HG02642 (cell line): ENCODE results near the gene SMARCB1.

ENCODE experiments used
- ATAC-seq: cut with Tn5 transposase; IDR thresholded peaks from one replicate; pipeline ENCODE4 v1.9.1; 2021; ENCODE audit warnings: mild to moderate bottlenecking; ENCODE audit not compliant: unreplicated experiment, poor library complexity

Gene SMARCB1

DNA sequence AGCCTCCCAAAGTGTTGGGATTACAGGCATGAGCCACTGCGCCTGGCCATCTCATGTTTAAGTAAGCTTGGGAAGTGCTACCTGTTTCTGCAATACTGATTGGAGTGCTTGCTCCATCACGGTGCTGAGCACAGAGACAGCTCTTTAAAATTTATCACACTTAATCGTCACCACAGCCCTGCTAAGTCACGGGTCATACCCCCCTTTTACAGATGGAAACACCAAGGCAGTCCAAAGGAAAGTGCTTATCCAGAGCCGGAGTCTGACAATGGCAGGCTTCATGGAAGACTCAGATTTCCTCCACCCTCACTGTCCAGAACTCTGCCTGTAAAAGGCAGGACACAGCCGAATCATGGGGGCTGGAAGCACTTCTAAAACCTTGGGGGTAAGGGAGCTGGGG lies 26.7 kb upstream of the SMARCB1 start:
- ATAC-seq = no peak

- no peak for ATAC-seq
Measured at GRCh38 chr22:23762842-23763578, 23.8 kb upstream of the SMARCB1 start, which contains the start of gene C22orf15. Gene C22orf15 (plus strand): TSS chr22:23762990. CDS start chr22:23763307, 317 bp downstream.

- ATAC-seq = no peak
Measured at GRCh38 chr22:23763579-23763945, 23.2 kb upstream of the SMARCB1 start.

DNA sequence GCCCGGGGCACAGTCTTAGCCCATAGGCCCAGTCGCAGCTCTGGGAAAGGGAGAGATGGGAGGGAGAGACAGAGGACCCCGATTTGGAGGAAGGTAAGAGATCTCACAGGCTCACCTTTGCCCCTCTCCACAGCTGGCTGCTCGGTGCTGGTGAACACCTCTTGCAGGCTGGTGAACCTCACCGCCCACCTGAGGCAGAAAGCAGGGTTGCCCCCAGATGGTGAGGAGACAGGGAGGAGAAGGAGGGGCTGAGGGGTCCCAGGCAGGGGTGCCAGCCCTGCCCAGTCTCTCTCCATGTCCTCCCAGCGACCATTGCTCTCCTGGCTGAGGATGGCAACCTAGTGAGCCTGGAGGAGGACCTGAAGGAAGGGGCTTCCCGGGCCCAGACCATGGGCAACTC lies 22.8 kb upstream of the SMARCB1 start:
- ATAC-seq = no peak

GRCh38 chr22:23764899-23765881 lies 21.6 kb upstream of the SMARCB1 start:
- no peak for ATAC-seq

DNA sequence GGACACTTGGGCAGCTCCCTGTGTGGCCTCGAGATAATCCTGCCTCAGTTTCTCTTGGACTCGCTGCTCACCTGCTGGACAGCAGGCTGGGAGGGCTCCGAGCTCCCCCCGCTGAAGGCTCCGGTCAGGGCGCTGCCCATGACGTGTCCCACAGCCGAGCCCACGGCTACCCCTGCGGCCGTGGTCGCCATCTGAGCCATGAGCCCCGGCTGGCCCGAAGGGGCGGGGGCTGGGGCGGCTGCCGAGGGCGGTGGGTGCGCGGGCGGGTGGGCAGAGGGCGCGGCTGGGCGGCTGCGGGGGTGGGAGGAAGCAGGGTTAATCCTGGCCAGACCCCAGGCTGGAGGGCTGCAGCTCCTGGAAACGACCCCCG lies 19.5 kb upstream of the SMARCB1 start:
- ATAC-seq = no peak

DNA sequence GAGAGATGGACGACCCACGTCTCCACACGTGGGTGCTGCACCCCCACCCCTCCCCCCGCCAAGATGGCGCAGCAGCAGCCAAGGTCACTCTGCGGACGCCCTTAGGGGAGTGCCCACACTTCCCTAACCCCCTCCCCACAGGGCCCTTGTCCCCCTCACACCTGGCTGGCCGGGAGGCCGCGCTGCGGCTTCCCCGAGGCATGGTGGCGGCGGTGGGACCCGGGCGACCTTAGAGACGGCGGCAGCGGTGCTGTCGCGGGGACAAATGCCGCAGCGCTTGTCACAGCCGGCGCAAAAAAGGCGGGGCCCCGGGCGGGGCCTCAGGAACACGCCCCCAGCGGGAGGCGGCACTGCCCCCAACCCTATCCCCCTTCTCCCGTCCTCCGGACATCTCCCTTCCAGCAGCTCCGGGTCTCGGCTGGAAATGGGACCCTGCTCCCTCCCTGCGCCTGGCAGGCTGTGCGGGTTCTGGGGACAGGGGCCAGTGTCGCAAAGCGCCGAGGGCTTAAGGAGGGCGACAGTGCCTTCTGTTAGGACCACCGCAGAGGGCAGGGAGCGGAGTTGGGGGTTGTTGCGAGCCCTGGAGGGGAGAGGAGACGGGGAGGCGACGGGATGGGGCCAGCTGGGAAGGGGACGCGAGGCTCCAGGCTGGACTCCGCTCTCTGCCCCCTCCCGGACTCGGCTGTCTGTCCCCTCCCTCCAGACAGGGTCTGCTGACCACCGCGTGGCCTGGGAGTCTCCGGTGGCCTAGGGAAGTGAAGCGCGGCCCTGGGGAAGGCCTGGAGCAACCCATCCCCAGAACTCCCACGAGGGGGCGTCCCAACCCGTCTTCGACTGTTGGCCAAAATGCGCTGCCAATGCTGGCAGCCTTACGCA lies 18.9 kb upstream of the SMARCB1 start, which contains the start of gene CHCHD10:
Gene CHCHD10, minus strand, starts transcription at position 300 of the 876 bp plus-strand sequence. Its CDS starts 98 bp downstream, at position 202.
- peak; percentile 53 for ATAC-seq

GRCh38 chr22:23769321-23769965 lies 17.3 kb upstream of the SMARCB1 start:
- no peak for ATAC-seq

- ATAC-seq = no peak
Measured at GRCh38 chr22:23772315-23772648, 14.5 kb upstream of the SMARCB1 start.

GRCh38 chr22:23772649-23773473 lies 13.9 kb upstream of the SMARCB1 start, which contains the start of gene MMP11:
Gene MMP11 (plus strand): TSS chr22:23772849. CDS start chr22:23772871, 22 bp downstream.
- ATAC-seq = no peak

GRCh38 chr22:23773483-23774113 lies 13.2 kb upstream of the SMARCB1 start:
- no peak for ATAC-seq

DNA sequence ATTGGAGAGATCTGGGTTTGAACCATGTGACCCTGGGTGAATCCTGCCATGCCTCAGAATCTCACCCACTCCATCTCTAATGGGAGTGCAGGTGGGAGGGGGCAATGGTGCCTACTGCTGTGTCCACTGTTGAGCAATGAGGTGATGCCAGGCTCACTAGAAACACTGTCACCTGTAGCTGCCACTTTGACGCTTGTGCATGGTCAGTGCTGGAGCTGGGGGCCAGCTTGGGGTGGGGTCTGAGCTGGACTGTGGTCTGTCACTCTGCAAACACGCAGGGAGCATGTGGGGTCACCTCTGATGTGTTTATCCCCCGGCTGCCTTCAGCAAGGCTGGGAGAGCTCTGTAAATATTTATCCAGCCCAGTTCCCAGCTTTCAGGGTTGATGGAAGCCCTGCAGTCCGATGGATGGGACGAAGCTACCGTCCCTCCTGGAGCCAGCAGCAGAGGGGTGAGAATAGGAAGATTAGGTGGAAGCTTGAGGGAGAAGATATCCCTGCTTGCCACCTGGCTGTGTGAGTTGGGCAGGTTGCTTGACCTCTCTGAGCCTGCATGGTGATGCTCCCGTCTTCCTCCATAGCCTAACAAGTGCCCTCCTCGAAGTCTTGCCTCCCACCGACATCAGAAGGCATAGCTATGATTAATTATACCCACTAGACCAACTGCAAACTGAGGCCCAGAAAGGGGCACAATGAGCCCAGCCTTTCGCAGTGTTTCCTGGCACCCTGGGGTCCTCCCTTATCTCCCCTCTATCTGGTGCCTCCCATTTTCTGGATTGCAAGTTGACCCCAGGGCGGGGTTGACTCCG lies 12.4 kb upstream of the SMARCB1 start:
- no peak for ATAC-seq

DNA sequence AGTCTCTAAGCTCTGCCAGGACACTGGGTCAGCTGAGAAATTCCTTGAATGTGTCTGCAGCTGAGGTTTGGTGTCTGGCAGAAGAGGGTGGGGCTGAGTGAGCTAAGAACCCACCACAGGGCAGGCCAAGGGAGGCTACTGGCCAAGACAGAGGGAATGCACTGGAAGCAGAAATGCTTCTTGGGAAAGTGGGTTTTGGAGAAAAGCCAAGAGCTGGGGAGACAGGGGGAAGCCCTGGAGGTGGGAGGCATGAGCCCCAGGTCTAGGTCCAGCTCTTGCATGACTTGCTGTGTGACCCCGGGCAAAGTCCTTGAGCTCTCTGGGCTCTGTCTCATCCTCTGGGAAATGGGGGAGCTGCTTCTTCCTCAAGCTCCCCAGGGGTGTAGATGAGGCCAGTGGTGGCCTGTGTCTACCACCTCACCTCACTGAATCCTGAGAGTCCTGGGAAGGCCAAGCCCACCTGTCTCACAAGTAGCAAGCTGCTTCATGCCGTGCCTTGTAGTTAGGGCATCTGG lies 11.8 kb upstream of the SMARCB1 start:
- no peak for ATAC-seq

DNA sequence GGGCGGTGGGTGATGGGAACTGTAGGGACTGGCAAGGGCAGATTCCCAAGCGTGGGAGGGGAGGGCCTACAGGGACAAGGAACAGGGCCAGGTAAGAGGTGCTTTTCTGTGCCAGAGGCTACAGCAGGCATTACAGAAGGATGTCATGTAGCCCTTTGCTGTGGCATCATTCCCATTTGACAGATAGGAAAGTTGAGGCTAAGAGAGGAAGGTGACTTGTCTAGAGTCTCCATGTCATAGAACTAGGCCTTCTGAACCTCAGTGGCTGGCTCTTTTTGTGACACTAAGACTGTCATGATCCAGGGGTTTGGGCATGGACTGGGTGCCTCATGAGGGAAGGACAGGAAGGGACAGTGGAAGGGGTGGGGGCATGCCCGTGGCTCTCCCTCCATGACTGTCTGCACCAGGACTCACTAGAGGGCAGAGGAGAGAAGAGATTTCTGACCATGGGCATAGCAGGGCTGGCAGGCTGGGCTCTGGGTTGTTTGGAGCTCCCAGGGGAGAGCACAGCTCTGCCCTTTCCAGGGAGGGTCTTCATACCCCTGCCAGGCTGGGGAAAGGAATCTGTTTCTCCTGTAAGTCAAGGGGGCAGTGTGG lies 10.9 kb upstream of the SMARCB1 start:
- no peak for ATAC-seq

DNA sequence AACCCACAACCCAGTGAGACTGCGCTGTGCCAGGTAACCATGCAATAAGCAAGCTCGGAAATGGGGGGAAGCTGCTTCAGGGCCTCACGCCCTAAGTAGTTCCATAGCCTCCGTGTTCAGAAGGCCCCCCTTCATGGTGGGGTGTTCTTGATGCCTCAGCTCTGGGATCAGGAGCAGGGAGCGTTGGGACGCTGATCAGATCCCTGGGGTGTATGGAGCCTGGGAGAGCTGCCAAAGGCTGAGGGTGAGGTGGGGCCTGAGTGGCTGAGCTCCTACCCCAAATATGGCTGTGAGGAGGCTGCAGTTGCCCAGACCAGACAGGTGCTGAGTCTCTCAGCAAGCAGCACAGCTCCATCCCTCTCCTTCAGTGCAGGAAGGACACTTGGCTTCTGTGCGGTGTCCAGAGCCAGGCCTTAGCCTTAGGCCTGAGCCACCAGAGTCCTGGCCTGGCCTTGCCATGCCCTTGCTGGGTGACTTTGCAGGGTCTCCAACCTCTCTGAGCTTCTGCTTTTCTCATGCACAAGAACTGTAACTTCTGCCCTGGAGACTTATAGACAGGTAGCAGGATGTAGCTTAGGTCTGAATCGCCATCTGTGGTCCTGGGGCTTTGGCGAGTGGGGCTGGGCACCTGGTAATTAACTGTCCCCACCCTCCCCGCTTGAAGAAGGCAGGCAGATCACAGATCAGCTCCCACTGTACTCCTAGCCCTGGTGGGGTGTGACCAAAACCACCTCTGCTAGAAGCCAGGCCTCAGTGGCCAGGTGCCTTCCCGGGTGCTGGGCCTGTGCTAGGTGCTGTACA lies 8.8 kb upstream of the SMARCB1 start:
- no peak for ATAC-seq

DNA sequence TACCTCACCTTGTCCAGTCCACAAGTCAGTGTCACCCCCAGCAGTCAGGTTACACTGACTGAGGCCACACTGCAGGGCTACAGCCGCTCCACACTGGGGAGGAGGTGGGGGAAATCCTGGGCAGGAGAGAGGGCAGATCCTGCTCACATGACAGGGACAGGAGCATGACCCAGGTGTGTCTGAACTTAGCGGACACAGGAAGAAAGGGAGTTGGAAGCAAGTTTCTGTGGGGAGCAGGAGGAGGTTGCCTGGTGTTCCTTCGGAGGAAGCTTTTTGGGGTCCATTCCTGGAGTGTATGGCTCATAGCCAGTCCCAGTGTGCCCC lies 8.2 kb upstream of the SMARCB1 start:
- no peak for ATAC-seq
